ENCODE data around the gene COL23A1.

GRCh38 chr5:178312880-178313282 is 277.3 kb downstream of the COL23A1 start:
- TF ChIP-seq CTCF (IDR thresholded peaks at IDR 0.05; ENCODE audit: control extremely low read depth in 1 of 3, insufficient read depth in 1 of 3, low read depth in 1 of 3, low read length in 3 of 3), result no peak
- TF ChIP-seq ZNF274 (IDR thresholded peaks at IDR 0.05; ENCODE audit: borderline replicate concordance, extremely low read depth, low read length), result no peak
- no peak for TF ChIP-seq TAF1 (IDR thresholded peaks at IDR 0.05; ENCODE audit: low read depth, low read length)
- TF ChIP-seq RFX5 (IDR thresholded peaks at IDR 0.05; ENCODE audit: borderline replicate concordance, low read depth, low read length), result no peak
- TF ChIP-seq JUND (IDR thresholded peaks at IDR 0.05; ENCODE audit: low read length), result no peak
- no peak for TF ChIP-seq POLR2A (IDR thresholded peaks at IDR 0.05; ENCODE audit: control extremely low read depth in 1 of 2, low read depth in 2 of 2, low read length in 2 of 2)
- no peak for TF ChIP-seq EGR1 (IDR thresholded peaks at IDR 0.05; ENCODE audit: borderline replicate concordance, low read depth, low read length)
- no peak for TF ChIP-seq SUZ12 (IDR thresholded peaks at IDR 0.05; ENCODE audit: low read length)
- no peak for TF ChIP-seq CEBPB (IDR thresholded peaks at IDR 0.05; ENCODE audit: low read depth, low read length)
- no peak for TF ChIP-seq JUN (IDR thresholded peaks at IDR 0.05; ENCODE audit: low read depth, low read length)
- no peak for TF ChIP-seq EP300 (IDR thresholded peaks at IDR 0.05; ENCODE audit: borderline replicate concordance in 1 of 2, low read depth in 2 of 2, low read length in 2 of 2)

Measured in H1 (cell line).